GM19395 (cell line): ENCODE measurements around the gene NBEAL2.
A peak's percentile ranks its signal among the peaks of the same experiment; 100 is the strongest.

Experiments
- ATAC-seq: cut with Tn5 transposase; IDR thresholded peaks from one replicate; pipeline ENCODE4 v1.9.1; 2021; ENCODE audit warnings: mild to moderate bottlenecking, moderate library complexity; ENCODE audit not compliant: unreplicated experiment

Gene NBEAL2

GRCh38 chr3:46942481-46943236 lies 36.8 kb upstream of the NBEAL2 start:
- no peak for ATAC-seq

GRCh38 chr3:46943237-46944187 lies 36.0 kb upstream of the NBEAL2 start:
- peak; percentile 52 for ATAC-seq

GRCh38 chr3:46944191-46944590 lies 35.3 kb upstream of the NBEAL2 start:
- ATAC-seq, result no peak

DNA sequence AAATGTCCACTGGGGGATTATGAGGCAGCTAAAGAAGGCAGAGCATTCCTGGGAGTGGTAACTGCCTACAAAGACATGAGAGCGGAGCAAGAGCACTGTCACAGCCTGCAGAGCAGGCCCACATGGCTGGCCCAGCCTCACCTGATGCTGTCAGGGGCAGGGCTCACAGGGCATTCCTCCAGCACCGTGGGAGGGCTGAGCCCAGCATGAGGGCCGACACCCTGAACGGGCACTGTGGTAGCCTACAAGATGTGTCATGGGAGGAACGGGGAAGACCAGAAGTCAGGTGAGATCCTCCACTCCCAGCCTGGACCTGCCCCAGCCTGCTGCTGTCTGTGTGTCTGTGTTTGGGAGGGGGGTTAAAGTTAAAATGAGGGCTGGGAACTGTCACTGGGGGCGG lies 33.0 kb upstream of the NBEAL2 start:
- ATAC-seq, result no peak

DNA sequence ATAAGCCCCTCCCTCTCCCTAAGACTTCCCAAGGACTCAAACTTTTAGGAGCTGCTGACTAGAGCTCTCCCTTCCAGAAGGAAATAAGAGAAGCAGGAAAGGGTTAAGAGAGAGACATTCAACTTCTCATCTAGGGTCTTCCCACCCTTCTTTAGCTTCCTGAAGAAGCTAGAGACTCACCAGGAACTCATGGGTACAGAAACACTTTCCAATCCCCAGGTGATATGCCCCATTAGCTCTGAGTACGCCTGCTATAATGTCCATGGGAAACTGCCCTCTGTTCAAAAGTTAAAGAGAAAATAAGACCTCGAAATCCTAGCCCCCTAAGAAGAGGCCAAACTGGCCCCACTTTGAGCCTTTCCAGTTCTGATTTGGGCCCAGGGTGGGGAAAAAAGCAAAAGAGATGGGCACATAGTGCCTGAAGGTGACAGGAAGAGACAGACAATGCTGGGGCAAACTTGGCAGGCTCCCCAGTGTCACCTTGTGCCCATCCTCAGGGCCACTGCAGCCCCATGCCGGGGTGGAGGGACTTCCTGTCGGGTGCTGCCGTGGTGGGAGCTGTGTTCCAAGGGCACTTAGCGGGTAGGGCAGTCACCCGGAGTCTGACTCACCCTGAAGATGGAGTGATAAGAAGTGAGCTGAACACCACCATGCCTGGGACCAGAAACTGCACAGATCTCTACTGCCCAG lies 32.5 kb upstream of the NBEAL2 start:
- no peak for ATAC-seq

DNA sequence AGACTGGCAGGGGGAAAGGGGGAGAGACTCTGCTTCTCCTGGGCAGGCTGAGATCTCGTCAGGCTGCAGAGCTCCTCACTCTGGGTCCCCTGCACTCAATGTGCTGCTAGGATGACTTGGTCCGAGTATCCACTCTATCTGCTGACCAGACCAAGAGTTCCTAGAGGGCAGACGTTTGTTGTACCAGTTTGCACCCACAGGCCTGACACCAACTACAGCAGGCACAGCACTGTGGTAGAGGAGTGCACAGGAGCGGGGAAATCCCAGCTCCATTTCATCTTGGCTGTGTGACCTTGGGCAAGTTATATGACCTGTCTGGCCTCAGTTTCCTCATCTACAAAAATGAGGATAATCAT lies 31.9 kb upstream of the NBEAL2 start:
- no peak for ATAC-seq

GRCh38 chr3:46947981-46948791 lies 31.3 kb upstream of the NBEAL2 start:
- no peak for ATAC-seq

- ATAC-seq, result peak; percentile 51
Measured at GRCh38 chr3:46948830-46949671, 30.4 kb upstream of the NBEAL2 start.

DNA sequence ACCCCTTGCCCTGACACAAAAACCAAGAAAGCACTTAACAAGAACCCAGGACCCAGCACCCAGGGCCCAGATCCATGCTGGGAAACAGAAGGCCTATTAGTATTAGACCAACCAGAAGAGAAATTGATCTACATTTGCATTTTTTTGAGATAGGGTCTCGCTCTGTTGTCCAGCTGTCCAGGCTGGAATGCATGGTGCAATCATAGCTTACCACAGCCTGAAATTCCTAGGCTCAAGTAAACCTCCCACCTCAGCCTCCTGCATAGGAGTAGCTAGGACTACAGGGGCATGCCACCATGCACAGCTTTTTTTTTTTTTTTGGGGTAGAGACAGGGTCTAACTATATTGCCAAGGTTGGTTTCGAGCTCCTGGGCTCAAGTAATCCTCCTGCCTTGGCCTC lies 29.3 kb upstream of the NBEAL2 start:
- ATAC-seq, result no peak

DNA sequence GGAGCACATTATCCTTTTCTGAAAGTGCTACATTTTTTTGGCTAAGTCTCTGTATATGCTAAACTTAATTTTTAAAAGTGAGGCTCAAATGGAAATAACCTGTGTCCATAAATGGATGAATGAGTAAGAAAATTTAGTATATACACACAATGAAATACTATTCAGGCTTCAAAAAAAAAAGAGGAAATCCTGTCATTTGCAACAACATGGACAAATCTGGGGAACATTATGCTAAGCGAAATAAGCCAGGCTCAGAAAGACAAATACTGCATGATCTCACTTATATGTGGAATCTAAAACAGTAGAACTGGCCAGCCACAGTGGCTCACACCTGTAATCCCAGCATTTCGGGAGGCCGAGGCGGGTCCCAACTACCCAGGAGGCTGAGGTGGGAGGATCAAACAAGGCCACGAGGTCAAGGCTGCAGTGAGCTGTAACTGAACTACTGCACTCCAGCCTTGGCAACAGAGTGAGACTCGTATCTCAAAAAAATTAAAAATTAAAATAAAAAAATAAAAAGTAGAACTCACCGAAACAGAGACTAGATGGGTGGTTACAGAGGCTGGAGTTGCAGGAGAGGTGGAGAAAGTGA lies 28.7 kb upstream of the NBEAL2 start:
- no peak for ATAC-seq

- ATAC-seq, result no peak
Measured at GRCh38 chr3:46952813-46953212, 26.7 kb upstream of the NBEAL2 start.

DNA sequence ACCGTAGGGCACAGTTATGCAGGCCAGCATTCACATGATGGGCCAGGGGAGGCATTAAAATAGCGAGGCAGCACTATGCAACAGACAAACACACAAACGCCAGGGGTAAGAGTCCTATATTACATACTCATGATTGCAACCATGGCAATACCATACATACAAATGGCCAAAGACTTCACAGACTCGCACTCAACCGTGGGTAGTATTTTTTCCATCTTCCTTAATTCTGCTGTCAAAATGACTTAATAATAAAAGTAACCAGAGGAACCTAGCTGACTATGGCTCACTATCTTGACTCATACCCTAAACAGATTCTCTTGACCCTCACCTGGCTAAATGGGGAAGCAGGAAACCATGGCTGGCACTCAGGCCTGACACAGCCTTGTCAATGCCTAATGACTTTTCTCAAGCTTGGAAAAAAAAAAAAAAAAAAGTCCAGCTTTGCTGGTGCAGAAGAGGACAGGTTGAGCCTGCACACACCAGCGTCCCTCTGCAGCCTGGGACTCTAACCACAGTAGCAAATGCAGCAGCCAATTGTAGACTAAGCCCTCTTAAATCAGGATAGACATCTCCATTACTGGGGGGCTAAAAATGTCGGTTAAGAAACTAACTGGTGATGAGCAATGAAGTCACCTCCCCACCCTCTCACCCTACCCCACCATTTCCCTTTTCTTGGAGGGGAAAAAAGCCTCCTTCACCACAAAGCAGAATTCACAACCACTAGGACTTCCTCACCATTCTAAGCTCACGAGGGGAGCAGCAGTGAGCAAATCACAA lies 26.0 kb upstream of the NBEAL2 start:
- no peak for ATAC-seq

DNA sequence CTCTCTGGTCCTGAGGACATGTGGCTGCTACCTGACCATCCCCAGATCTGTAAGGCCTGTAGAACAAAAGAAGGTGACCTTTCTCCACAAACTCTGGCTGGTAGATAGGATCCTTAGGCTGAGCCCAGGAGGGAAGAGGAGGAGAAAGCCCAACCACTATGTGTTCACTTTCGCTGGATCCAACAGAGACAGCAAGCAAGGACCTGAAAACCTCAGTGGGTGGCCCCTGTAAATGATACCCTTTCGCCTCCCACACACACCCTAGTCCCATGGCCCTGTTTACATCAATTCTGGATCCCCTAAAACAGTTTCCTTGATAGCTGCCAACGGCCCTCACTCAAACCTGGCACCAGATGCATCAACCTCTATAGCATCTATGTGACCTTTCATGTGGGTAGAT lies 25.3 kb upstream of the NBEAL2 start:
- no peak for ATAC-seq

- ATAC-seq, result no peak
Measured at GRCh38 chr3:46955157-46955556, 24.3 kb upstream of the NBEAL2 start.

DNA sequence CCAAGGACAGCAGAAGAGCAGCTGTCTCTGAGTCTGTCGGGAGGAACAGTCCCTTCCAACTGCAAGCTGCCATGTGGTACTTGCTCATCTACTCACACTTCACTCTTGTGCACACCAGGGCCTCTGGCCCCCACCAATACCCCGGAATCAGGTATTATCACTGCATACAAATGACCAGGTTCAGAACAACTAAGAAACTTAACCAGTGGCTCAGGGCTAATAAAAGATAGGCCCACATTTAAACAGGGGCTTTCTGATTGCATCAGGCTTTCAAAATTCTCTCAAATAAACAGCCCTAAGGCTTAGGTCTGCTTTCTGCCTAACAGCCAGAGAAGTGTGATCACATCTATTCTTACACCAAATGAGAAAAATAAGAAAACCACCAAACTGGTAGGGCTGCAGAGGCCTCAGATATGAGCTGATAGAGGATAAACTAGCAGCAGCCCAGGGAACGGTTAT lies 23.6 kb upstream of the NBEAL2 start:
- ATAC-seq, result no peak

DNA sequence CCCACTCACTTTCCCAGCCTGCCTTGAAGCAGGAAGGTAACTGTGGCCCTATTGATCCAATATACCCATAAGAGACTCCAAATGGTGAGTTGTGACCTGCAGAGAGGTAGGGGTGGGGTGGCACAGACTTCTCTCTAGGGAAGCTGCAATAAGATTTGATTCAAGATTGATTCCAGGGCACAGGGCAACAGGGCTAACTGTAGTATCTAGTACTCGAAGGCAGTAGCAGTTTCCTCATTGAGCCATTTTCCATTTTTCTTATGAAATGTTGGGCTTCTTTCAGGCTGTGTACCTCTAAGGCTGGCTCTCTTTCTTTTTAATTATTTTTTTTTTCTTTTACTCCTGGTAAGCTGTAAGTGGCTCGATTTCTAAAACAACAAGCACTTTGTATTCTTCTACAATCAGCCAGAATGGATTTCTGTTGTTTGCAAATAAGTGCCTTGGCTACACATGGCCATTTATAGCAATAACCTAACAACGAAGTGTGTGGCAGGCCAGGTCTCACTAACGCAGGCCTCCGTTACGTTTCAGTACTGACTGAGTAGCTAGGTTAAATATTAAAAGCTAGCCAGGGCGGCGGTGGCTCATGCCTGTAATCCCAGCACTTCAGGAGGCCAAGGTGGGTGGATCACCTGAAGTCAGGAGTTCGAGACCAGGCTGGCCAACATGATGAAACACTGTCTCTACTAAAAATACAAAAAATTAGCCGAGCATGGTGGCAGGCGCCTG lies 22.2 kb upstream of the NBEAL2 start:
- no peak for ATAC-seq

DNA sequence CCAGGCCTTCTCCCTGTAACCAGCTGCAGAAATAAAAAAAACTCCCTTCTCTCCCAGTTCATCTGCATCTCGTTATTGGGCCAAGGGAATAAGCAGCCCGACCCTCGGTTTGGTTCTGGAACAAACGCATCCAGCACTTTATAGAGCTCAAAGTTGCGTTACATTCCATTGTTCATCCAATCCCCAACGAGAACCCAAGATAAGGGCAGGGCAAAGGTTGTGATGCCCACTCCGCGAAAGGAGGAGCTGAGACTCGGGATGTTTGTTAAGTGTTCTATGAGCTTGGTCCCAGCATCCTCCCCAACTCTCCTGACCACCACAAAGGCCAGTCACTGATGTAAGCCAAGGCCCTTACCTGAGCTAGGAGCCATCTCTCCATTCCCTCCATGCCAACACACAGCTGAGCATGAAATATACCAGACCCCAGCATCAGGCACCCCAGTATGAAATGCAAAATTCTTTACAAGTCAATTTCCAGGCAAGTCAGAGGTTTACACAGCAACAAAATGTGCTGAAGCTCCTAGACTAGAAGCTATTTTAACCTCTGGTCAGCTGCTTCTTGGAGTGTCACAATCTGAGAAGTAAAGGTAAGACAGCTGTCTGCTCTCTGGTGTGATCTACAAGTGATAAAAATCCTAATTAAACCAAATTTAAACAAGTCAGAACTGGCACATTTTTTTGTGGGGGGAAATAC lies 20.9 kb upstream of the NBEAL2 start:
- ATAC-seq, result no peak
